ENCODE data around the gene DYNC2LI1. TPM values are rescaled to one million over a fixed set of nuclear protein-coding genes. Genes with fewer than 3 reads are reported as not detected.

DYNC2LI1 gene
- total RNA-seq, 1 donor from 2014 or later, result 15.6 TPM

DNA sequence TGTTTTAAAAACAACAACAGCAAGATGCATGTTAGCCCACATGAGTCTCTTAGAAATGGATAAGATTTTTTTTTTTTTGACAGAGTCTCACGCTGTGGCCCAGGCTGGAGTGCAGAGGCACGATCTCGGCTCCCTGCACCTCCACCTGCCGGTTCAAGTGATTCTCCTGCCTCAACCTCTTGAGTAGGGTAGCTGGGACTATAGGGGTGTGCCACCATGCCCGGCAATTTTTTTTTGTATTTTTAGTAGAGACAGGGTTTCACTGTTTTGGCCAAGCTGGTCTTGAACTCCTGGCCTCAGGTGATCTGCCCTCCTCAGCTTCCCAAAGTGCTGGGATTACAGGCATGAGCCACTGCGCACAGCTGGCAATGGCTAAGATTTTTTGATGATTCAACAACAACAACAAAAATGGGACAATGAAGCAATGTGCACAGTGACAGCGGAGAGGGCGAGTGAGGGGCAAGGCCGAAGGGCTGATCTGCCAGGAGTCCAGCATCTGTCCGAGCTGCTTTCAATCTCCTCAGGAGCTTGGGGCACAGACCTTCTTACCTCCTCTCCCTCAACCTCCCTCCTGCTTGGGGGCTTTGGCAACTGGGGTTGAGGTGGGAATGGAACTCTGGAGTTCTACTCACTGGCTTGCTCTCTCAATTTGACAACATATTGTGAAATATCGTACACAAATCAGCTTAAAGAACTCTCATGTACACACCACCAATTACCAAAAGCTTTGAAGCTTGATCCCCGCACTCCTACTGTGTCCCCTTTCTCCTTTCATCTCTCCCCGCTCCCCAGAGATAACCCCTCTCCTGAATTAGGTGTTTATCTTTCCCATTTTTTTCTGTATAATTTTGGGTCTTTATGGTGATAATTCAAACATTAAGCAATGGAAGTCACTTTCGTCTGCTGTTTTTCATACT, 68.4 kb downstream of the DYNC2LI1 start:
- DNase-seq (ENCODE audit: extremely low read depth, low read depth, low spot score), result no peak

- DNase-seq (ENCODE audit: extremely low read depth, low read depth, low spot score), result no peak
Observed at GRCh38 chr2:43842866-43843226, 69.0 kb downstream of the DYNC2LI1 start.

GRCh38 chr2:43845181-43845580, 71.3 kb downstream of the DYNC2LI1 start:
- DNase-seq (ENCODE audit: extremely low read depth, low read depth, low spot score), result no peak

DNA sequence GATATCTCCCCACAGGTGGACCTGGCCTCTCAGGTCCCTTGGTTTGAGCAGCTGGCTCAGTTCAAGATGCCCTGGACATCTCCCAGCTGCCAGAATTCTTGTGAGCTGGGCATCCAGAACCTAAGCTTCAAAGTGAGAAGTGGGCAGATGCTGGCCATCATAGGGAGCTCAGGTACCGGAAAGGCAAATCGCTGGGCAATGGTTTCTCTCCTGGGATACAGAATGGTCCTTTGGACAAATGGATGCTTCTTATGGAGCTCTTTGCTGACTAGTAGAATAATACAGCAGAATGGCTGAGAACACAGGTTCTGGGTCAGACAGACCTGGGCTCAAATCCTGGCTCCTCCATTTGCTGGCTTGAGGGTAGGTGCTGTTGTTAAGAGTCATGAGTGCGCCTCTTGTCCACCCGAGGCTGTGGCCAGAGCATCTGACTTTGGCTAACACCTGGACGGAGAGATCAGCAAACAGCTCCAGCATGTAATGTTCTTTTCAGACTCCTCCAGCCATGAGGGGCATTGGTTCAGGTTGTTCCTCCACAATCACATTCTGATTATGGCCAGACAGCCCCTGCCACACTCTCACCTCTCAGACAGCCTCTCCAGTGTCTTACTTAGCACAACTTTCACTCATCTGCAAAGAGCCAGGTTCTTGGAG, 72.4 kb downstream of the DYNC2LI1 start:
- no peak for DNase-seq (ENCODE audit: extremely low read depth, low read depth, low spot score)

DNA sequence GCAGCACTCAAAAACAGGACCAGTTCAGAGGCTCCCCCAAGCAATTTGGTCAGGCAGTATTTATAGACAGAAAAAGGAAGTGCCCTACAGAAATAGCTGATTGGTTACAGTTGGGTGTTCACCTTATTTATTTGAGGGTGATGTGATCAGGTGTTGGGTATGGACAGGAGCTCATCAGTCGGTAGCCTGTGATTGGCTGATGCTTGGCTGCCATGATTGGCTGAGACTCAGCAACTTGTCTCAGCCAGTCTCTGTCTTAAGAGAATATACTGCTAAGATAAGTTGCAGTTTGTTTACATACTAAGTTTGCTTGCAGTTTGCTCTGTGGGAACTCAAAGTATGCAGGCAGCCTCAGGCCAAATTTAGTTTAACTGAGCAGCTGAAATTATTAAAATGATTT, 74.4 kb downstream of the DYNC2LI1 start:
- DNase-seq (ENCODE audit: extremely low read depth, low read depth, low spot score), result no peak

DNA sequence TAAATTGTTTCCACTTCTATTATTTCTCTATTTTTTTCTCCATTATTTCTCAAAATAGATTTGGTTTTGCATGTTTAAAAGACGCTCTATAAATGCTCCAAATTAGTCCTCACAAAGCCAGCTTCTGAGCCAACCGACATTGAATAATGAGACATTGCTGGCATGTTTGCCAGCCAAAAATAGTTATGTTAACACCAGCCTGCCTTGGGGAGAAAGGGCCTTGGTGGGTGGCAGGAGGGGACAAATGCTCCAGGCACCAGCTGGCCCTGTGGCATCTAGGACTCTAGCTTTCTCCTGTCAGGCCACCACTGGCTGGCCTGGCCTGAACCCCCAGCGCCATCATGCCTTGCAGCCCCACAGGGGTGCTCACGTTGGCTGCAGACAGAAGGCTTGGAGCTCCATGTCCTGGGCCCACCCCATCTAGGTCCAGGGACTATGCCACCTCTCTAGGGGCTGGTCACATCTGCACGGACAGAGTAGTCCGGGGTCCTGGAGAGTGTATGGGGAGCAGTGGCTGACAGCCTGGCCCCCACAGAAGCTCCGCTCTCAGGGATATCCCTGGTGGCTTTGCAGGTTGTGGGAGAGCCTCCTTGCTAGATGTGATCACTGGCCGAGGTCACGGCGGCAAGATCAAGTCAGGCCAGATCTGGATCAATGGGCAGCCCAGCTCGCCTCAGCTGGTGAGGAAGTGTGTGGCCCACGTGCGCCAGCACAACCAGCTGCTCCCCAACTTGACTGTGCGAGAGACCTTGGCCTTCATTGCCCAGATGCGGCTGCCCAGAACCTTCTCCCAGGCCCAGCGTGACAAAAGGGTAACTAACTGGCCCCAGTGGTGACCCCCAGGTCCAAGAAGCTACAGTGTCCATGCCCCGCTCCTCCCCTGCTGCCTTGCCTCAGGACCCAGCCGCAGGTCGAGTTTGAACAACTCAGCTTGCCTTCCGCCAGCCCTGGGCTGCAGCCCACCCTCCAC, 77.5 kb downstream of the DYNC2LI1 start:
- no peak for DNase-seq (ENCODE audit: extremely low read depth, low read depth, low spot score)

DNA sequence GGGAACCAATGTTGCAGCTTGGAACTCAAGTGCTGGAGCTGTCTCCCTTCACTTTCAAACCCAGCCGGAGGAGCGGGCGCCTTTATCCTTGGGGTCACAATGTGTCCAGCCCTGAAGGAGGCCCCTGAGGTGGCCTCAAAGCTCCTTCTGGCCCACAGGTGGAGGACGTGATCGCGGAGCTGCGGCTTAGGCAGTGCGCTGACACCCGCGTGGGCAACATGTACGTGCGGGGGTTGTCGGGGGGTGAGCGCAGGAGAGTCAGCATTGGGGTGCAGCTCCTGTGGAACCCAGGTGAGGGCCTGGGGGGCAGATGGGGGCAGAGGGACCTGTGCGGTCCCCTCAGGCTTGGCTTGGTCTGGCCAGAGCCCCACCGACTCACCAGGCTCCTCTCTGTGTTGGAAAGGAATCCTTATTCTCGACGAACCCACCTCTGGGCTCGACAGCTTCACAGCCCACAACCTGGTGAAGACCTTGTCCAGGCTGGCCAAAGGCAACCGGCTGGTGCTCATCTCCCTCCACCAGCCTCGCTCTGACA, 78.4 kb downstream of the DYNC2LI1 start:
- no peak for DNase-seq (ENCODE audit: extremely low read depth, low read depth, low spot score)

DNA sequence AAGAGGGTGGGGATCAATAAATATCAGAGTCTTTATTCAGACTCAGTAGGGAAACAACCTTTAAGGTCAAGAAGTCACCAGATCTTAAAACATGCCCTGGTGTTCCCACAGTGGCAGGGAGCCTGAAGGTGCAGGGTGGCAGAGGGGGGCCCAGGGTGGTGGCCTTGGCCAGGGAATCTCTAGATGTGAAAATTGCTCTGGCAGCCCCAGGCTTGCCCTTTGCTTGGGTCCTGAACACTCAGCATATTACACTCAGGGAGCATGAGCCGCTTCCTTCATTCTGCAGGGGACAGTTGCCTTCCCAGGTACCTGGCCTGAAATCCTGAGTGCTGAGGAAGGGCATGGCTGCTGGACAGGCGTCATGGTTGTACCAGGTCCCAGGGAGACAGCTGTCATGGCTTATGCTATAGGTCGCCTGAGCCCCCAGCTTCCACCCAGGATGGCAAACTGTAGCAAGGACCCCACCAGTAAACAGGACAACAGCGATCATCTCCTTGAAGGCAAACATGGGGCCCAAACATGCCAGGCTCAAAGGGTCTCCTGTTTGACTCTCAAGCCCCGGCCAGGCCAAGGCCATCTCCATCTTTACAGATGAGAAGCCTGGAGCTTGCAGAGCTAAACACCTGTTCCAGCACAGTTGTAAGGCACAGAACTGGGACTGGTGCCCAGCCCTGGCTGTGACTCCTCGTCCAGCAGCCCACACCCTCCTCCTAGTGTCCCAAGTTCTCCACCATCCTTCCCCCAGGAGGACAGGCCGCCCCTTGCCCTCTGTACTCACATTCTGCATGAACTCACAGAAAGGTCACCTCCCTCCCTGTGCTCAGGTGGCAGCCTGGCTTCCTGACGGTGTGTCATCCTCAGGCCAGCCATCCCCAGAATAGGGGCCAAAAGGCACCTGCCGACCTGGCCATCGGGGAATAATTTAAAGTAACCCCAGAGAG, 79.6 kb downstream of the DYNC2LI1 start:
- DNase-seq (ENCODE audit: extremely low read depth, low read depth, low spot score), result no peak

DNA sequence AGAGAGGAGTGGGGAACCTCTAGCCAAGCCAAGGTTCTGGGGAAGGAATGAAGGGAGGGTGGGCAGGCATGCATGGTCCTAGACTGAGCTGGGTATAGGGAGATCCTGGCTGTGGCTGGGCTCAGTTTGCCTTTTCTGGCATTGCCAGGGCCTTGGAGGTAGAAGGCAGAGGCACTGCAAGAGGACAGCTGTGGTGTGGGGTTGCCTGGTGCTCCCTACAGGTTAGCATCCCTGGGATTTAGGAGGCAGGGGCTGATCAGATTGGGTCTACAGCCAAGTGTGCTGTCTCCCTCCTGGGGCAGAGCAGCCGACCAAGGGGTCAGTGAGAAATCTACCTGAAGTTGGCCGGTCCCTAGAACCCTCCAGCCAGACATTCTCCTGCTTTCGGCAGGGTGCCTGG, 80.8 kb downstream of the DYNC2LI1 start:
- DNase-seq (ENCODE audit: extremely low read depth, low read depth, low spot score), result no peak

DNA sequence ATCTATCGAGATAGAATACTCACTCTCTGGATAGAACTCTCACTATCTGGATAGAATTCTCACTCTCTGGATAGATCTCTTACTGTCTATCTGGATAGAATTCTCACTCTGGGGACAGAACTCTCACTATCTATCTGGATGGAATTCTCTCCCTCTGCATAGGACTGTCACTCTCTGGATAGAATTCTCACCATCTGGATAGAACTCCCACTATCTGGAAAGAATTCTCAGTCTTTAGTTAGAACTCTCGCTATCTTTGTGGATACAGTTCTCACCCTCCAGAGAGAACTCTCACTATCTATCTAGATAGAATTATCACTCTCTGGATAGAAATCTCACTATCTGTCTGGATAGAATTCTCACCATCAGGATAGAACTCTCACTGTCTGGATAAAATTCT, 81.5 kb downstream of the DYNC2LI1 start:
- DNase-seq (ENCODE audit: extremely low read depth, low read depth, low spot score), result no peak

Other genes starting within 250 kb of the DYNC2LI1 start
- gene THADA, start 178.0 kb upstream of the DYNC2LI1 start, total RNA-seq, result 16.9 and 17.1 TPM in 2 replicates
- 1.6 and 5.7 TPM in 2 replicates for gene PLEKHH2, start 136.8 kb upstream of the DYNC2LI1 start, total RNA-seq
- gene C1GALT1C1L, start 97.6 kb upstream of the DYNC2LI1 start, total RNA-seq, result 0.47 TPM in 1 of 2 replicates, not detected in the other
- gene ABCG5, start 64.8 kb downstream of the DYNC2LI1 start, total RNA-seq, result not detected in 2 replicates
- not detected in 2 replicates for gene ABCG8, start 64.9 kb downstream of the DYNC2LI1 start, total RNA-seq
- 49.0 and 54.4 TPM in 2 replicates for gene LRPPRC, start 221.9 kb downstream of the DYNC2LI1 start, total RNA-seq

Measured in glomerular endothelial cell (primary cell).